Retina (tissue), 1 donor: ENCODE measurements around the gene CLRN2.

Source experiments
- DNase-seq: peaks from one replicate; pipeline ENCODE4 v3.0.0-alpha.2; 2016

CLRN2 gene, protein sequence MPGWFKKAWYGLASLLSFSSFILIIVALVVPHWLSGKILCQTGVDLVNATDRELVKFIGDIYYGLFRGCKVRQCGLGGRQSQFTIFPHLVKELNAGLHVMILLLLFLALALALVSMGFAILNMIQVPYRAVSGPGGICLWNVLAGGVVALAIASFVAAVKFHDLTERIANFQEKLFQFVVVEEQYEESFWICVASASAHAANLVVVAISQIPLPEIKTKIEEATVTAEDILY

DNA sequence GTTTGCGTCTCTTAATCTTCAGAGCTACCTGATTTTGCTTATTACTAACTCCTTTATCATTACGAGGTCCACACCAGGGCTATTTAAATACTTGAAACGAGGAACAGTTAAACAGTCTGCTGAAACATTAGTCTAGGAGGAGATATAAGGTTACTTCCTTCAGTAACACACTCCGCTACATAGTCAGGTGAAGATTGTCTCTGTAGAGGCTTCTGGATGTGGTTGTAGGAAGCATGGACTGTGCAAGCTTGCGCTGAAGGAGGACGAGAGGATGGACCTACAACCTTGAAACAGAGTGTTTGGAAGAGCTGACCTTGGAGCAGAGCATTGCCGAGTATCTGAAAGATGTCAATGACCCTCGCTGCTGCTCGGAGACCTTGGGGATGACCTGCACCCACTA, at the start of gene CLRN2:
TSS of gene CLRN2 (plus strand) at position 301 of the 400 bp plus-strand sequence. CDS start 102 bp downstream, outside the sequence.
- DNase-seq, result no peak

DNA sequence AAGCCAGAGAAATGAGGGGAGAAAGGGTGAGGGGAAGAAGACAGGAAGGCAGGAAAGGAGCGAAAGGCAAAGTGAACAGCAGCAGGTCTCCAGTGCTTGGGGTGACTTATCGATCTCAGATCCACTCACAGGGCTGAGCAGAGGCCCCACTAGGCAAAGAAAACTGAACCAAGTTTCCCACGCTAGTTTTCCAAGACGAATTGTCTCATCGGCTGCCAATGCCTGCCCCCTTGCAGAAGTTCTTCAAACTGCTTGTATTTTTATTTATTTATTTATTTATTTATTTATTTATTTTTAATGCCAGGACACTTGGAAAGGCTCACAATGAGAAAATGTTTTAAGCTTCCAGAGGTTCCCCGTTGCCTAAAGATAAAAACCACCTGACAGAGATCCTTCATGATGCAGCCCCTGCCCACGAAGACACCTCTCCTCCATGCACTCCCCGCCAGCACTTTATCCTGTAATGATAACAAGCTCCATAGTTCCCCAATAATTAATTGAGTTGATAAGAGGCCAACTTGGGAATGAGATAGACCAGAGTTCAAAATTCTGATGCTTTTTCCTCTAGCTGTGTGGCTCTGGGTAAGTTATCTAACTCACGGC, 46.2 kb upstream of the CLRN2 start:
- peak; percentile 61 for DNase-seq

DNA sequence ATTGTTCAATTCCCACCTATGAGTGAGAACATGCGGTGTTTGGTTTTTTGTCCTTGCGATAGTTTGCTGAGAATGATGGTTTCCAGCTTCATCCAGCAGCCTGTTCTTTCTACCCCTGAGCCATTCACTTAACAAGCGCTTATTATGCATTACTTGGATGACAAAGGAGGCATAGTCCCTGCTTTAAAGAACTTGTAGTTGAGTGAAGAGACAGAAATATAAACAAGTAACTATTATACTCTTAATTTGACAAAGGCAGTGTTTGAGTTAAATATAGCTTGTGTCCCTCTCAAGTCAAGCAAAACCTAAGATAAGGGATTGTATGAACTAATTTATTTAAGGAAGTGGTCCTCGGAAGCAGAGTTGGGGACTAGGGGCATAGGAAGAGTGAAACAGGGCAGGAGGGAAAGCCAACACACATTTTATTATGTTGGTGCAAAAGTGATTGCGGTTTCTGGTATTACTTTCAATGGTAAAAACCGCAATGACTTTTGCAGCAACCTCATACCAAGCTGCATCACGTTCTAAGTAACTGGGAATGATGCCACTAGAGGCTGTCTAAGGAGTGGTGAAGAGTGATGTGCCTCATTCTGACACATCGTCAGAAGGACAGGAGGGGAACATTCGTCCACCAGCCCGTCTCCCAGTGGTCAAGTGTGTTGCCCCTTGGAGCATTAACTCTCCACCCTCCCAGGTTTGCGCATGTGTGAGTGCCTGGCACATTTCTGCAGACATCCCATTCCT, 44.9 kb upstream of the CLRN2 start:
- DNase-seq, result no peak

DNA sequence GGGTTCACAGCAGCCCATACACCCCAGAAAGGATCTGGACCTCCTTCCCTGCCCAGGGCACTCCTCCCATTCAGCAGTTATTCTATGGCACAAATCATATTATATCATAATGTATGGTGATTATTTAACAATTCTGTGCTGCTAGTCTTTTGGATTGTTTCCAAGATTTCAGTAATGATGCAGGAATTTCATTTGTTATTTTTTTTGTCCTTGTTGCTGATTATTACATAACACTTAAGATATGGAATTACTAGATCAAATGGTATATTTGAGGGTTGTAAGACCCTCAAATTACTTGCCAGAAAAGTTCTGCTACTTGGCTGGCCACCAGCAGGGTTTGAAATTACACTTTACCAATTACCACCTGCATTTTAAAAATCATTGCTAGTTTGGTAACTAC, 39.5 kb upstream of the CLRN2 start:
- no peak for DNase-seq

DNA sequence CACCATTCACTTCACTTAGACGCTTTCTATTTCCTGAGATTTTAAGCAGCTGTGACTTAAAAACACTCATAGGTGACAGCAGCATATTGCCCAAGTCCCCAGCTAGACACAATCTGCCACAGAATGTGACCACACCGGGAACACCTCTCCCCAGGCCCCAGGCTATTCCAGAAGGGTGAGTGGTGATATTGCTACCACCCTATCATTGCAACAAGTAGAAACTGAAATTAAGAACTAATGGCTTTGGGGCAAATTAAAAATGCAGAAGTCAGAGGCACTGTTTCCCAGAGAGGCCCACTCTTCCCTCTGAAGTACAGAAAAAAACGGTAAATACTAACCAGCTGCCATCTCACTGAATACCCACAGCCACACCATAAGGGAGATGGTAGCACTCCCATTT, 38.1 kb upstream of the CLRN2 start:
- DNase-seq, result no peak

DNA sequence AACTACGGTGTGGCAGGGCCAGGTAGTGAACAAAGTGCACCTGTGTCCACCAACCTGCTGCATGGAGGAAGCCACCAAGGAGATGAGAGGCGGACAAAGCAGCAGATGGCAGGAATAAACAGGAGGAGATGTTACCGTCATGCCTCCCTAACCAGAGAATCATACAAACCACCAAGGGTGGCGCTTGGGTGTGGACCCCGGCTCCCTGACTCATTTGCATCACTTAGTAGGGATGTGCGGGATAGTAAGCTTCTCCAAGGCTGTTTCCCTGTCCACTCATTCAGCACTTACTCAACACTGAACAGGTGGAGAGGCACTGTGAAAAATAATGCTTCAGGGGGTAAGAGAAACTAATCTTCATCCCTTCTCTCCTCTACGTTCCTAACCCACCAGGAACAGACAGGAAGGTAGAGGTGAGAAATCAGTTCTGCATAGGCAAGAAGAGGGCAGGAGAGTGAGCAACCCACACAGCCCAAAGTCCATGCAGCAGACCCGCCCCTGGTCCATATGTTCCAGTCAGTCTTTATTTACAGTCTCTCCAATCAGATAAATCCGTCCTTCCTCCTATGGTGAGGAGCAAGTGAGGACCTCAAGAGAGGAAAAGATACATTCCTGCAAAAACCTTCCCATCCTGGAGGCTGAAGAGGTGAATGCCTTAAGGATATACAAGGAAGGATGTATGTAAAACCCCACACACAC, 37.0 kb upstream of the CLRN2 start:
- no peak for DNase-seq

DNA sequence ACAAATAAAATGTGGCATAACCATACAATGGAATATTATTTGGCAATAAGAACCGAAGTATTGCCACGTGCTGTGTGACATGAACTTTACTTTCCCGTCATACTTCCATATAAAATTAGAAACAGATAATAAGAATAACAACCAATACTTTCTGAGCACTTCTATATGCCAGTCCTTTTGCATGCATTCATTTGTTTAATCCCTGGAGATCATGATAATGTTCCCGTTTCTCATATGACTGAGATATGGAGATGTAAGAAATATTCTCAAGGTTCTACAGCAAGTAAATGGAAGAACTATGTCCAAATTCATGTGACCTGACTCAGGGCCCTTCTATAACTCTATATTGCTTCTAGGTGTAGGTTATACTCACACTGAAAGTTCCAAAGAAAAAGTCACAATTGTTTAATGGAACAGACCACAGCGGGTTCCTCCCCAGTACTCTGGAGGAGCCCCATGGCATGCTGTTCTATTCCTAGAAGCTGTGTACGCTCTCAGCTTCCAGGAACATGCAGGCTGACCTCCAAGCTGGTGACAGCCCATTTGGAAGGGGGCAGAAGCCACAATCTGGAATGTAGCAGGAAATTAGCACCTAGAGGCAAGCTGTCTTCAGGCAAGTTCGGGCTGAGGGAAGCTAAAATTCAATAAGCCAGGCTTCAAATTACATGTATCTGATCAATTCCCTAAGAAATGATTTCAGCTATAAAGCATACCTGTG, 34.6 kb upstream of the CLRN2 start:
- DNase-seq, result no peak

DNA sequence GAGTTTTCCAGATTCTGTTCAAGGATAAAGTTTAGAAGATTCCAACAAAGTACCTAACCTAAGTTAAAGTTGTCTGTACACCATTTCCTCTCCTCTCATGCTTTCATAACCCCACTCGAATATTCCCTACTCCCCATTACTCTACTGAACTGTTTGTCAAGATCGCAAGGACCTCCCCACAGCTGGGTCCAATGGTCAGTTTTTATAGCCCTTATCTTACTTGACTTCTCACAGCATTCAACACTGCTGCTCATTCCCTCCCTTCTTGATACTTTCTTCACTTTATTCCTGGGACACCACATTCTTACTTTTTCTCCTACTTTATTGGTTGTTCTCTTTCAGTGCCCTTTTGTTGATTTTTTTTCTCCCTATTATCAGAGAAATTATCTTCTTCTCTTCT, 34.0 kb upstream of the CLRN2 start:
- DNase-seq, result no peak

DNA sequence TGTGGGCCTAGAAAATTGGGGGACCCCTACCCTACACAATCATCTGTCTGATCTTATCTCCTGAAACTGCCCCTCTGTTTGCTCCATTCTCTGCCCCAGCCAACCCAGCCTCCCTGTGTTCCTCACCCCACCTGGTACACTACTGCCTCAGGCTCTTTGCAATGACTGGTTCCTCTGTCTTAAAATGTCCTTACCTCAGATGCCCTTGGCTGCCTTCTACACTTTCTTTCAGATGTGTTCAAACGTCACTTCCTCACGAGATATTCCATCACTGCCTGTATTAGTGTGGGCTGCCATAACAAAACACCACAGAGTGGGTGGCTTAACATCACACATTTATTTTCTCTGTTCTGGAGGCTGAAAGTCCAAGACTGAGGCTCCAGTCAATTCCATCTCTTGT, 32.2 kb upstream of the CLRN2 start:
- no peak for DNase-seq

DNA sequence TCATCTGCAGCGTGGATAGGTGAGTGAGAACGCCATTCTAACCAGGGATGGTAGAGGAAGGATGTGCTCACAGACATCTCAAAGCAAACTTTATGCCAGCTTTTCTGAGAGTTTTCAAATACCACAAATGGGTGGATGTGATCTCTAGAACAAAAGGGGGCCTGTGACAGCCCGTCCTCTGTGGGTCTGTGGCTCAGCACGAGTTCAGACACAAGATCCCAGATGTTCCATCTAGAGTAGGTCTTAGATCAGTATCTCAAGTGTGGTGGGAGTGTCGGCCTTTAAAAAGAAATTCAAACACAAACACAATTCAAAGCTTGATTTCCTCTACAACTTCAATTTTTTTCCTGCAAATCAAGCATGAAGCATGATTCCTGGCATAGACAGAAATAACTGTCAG, 25.8 kb upstream of the CLRN2 start:
- no peak for DNase-seq

DNA sequence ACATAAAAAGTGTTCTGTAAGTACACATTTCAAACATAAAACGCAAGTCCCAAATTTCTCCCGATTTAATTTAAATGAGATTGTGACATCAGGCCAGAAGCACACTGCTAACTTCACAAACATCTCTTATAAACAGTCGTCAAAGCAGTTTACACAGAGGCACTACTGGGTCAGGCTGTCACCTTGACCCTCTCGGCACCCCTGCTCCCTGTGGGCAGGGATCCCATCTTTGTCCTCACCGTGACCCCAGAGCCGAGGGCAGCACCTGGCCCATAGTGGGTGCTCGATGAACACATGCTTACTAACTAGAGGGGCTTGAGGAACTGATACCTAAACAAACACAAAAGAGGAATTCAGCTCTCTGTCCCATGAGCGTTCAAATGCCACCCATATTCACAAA, 25.2 kb upstream of the CLRN2 start:
- DNase-seq, result no peak

DNA sequence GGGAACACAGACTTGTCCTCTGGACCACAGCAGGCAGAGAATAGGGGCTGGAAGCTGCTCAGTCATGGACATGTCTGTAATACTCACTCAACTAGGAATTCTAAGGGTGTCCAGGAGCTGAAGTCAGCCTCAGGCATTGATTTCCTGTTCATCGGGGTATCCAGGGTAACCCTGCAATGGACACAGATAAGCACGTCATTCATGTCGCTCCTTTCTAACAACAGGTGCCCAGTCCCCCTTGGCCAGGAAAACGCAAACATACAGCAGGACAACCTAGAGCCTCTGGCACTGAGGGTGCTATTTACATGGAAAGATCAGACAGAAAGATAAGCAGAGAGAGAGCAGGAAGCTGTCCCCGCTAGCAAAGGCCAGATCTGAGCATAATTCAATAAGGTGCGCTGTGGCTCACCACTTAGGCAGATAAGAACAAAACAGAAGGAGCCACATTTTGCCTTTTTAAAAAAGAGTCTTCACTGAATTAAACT, 24.3 kb upstream of the CLRN2 start:
- DNase-seq, result no peak

DNA sequence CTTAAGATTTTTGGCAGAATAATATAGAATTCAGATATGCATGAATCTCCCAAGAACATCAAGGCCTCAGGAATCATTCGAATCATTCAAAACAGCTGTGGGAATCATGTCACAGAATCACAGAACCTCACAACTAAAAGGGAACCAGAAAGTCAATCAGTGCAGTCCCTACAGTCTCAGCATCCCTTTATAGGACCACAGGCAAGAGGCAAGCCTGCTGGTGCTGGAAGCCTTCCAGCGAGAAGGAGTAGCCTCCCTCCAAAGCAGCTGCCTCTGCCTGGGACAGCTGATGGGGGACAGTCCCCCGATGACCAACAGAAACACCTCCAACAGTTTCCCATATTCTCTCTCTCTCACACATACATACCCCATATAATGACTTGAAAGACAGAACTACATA, 23.8 kb upstream of the CLRN2 start:
- no peak for DNase-seq

DNA sequence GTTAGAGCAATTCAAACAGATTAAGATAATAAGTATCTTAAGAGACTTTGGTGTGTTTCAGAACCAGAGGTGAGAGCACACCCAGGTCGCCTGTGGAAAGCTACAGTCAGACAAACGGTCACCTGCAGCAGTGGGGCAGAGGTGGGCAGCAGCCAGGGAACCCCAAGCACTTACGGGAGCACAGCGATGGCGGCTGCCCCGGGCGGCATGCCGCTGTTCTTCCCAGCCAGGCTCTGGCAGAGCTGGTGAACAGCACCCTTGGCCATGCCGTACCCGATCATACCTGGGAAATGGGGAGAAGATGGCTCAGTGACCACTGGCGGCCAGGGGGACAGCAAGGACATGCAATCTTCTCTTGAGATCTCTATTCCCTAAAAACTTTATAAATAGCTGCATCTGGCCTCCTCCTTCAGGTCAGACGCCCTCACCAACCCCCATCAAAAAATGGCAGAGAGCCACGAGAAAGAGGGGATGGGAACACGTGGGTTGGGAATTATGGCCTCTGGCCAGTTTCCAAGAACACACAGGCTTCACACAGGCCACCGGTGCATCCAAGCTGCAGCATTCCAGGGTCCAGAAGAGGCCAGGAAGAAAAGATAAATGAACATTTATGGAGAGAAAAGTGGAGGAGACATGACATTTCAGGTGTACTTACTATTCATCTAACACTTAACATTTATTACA, 22.8 kb upstream of the CLRN2 start:
- DNase-seq, result no peak

DNA sequence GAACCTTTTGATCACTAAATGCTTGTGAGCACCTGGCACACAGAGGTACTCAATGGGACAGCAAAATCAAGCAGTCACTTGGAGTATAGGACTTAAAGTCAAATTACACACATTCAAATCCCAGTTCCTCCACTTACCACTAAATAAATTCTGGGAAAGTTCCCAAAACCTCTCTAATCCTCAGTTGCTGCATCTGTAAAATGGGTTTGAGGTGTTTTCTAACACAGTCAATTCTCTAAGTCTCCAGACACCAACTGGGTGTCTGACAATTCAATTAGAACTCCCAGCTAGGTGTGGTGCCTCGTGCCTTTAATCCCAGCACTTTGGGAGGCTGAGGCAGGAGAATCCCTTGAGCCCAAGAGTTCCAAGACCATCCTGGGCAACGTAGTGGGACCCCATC, 22.1 kb upstream of the CLRN2 start:
- DNase-seq, result no peak

DNA sequence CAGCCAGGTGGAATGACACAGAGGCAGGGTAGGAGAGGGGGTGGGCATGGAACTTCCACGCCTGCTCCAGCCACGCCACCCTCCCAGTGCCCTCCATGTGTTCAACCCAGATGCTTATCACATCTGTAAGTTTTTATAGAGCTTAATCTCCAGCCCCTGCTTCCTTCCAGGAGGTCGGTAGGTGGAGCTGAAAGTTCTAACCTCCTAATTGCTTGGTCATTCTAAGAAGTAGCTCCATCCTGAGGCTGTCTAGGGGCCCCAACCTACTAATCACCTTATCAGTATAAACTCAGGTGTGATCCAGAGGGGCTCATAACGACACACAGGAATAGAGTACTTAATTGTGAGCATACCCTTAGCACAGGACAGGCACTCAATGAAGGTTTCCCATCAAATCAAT, 21.3 kb upstream of the CLRN2 start:
- no peak for DNase-seq

DNA sequence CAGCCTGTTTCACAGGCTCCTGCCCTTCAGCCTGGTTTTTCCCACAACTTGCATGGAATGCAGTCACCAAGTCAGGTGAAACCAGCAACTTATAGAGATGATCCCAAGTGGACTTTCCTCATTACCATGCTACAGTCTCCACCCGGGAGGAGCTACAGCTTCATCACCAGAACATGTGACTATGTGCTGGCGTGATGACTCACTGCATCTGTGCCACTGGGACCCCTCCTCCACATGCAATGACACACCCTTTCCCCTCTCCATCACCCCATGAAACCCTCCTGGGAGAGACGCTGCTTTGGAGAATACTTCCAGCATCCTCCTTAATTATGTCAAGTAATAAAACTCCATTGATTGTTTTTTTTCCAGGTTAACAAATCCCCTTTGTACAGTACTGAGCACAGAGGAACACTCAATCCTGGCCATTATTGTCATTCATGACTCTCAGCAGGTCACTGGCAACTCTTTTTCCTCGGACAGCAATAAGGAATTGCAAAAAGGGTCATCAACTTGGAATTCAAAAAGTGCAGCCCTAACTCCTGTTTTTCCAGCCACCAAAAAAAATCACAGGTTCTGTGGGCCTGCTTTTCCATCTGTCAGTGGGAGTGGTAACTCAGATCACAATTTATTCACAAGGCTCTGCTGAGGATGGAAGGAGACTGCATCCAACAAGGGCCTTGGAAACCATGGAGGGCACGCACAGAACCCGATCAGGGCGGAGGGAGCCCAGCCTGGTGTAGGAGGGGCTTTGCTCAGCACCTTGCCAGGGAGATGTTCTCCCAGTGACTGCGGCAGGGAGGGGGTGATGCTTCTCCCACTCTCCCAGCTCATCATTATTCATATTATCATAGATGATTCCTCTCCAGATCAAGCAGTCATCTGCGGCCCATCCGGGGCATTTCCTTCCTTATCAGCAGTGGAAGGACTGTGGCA, 20.4 kb upstream of the CLRN2 start:
- DNase-seq, result no peak

DNA sequence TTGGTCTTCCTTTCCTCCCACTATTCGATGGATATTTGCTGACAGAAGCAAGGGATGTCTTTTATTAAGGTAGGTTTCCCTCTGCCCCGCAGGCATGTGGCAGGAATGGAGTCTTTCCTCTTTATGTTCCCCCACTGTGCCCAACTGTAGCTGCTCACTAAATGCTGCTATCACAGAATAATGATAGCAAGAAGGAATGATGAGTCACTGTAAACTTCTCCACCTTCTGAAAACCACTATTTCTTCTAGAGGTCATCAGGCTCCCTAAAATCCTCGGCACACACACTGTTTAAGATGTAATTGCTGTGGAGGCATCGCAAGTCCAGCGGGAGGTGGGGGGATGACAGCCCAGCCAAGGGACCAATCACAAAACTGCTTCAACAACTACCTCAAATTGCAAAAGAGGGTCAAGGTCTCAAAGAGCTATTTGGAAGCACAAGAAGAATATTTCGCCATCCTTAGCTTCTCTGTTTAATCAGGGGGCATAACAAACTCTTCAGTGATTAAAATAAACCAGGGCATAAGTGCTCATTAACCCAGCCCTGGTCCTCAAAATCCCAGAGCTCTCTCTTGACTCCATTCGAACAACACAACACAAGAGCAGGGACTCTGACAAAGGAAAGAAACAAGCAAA, 17.0 kb upstream of the CLRN2 start:
- DNase-seq, result no peak

DNA sequence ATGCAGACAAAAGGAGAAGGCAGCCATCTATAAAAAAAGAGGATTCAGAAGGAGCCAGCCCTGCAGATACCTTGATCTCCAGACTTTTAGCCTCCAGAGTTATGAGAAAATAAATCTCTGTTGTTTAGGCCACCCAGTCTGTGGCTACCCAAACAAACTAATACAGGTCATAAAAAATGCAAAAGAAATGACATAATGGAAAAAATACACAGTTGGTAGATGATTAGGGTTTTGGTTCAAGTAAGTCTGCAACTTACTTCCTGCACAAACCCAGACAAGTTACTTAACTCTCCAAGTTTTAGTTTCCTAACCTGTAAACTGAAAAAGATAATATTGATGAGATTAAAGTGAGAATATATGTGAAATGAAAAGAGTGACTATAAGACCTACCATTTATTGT, 14.4 kb upstream of the CLRN2 start:
- no peak for DNase-seq

DNA sequence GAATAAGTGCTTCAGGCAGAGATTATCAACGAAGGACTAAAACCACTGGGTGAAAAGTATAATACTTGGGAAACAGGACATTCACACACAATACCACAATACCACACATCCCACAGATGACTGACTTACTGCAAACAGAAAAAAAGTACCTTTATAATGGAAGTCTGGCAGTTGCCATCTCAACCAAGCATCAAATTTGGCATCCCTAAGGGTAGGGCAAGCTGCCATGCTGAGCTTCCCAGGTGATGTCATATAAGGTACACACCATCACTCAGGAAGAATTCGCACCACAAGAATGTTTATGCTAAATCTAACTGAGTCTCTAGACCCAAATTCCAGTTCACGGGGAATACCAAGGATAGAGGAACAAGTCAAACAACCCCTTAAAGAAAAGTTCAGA, 12.2 kb upstream of the CLRN2 start:
- DNase-seq, result no peak

DNA sequence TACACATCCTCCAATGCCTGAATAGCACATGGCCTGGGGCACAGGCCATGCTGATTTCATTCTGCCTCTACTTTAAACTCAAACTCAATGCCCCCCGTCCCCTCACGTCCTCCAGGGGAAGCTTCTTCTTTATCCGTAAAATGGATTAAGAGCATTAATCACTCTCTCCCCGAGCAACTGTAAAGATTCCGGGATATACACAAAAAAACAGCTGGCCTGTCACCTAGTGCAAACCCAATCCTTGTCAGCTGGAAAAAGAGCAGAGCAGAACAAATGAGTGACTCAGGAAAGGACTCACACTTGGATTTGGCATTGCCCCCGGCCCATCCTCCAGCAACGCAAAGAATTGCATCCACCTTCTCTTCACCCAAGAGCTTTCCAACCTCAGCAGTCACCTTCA, 10.9 kb upstream of the CLRN2 start:
- DNase-seq, result no peak
